Neural cell (in vitro differentiated cells): ENCODE data around the gene SYNGR4.

ENCODE experiments used
- CTCF ChIP-seq: fragments of 450-650 bp; IDR thresholded peaks from 2 replicates; pipeline ENCODE4 v1.5.1; 2014; ENCODE audit warnings: antibody characterized with exemption, mild to moderate bottlenecking, moderate library complexity; ENCODE audit not compliant: poor library complexity, severe bottlenecking
- EZH2 ChIP-seq: fragments of 200-600, 300-800 bp; shearing (Covaris generic), sonication (generic); IDR thresholded peaks from 2 replicates; pipeline ENCODE4 v1.6.1; 2014; ENCODE audit warnings: antibody characterized with exemption, low read length, borderline replicate concordance, mild to moderate bottlenecking; ENCODE audit not compliant: insufficient read depth, poor library complexity, severe bottlenecking
- RAD21 ChIP-seq: fragments of 450-650 bp; conservative IDR thresholded peaks from 2 replicates; pipeline ENCODE4 v1.6.1; 2014; ENCODE audit warnings: antibody characterized with exemption, mild to moderate bottlenecking, moderate library complexity
- SMC3 ChIP-seq: fragments of 450-650 bp; conservative IDR thresholded peaks from 2 replicates; pipeline ENCODE4 v1.6.1; 2014; ENCODE audit warnings: antibody characterized with exemption, mild to moderate bottlenecking, moderate library complexity; ENCODE audit not compliant: poor library complexity

DNA sequence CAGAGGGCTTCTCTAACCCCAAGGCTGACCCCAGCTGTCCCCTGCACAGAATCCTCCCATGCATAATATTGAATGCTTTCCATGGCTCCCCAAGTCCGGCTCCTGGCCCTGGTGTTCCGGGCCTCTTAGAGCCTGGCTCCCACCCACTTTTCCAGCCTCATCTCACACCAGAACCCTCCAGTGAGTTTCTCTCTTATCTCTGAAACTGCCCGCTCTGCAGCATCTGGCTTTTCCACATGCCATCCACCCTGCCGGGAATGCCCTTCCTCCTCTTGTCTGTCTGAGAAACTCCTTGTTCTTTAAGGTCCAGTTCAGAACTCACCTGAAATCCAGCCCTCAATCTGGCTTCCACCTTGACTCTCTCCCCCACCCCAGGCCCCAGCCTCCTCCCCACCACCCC is 6.8 kb downstream of the SYNGR4 start:
- no peak for TF ChIP-seq SMC3
- no peak for TF ChIP-seq CTCF
- no peak for TF ChIP-seq EZH2
- no peak for TF ChIP-seq RAD21
